ENCODE measurements around the gene GABBR2.

Gene GABBR2

DNA sequence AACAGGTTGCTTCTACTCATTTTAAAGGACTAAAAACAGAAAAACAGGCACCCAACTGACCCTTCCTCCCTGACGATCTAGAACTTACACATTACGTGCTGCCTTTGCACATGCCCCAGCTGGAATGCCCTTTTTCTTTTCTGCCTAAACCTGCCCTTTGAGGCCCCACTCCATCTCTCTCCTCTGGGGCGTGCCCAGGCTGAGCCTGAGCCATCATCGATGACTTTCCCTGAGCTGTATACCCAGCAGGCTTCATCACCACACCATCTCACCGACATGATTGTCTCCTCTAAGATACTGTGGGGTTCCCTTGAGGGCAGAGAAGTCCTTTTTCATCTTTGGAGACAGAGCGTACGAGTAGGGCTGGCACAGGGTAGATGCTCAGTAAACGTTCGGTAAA, 24.1 kb upstream of the GABBR2 start:
- POLR2A ChIA-PET (ENCODE audit: low non-redundant PET): interaction anchor here (0.6 kb wide), 1 partner anchor 1809 kb away, joined by 4 read pairs; no protein-coding TSS in a partner anchor
- DNase-seq (ENCODE audit: low spot score): peak; percentile 23
- no peak overlapping the region for H3K27ac ChIP-seq
- CTCF ChIA-PET: interaction anchor here (0.6 kb wide), 1 partner anchor 1010 kb away, joined by 3 read pairs; no protein-coding TSS in a partner anchor
- TF ChIP-seq, protein P1, sequence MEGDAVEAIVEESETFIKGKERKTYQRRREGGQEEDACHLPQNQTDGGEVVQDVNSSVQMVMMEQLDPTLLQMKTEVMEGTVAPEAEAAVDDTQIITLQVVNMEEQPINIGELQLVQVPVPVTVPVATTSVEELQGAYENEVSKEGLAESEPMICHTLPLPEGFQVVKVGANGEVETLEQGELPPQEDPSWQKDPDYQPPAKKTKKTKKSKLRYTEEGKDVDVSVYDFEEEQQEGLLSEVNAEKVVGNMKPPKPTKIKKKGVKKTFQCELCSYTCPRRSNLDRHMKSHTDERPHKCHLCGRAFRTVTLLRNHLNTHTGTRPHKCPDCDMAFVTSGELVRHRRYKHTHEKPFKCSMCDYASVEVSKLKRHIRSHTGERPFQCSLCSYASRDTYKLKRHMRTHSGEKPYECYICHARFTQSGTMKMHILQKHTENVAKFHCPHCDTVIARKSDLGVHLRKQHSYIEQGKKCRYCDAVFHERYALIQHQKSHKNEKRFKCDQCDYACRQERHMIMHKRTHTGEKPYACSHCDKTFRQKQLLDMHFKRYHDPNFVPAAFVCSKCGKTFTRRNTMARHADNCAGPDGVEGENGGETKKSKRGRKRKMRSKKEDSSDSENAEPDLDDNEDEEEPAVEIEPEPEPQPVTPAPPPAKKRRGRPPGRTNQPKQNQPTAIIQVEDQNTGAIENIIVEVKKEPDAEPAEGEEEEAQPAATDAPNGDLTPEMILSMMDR (conservative IDR thresholded peaks at IDR 0.05; ENCODE audit: low read depth): no peak

DNA sequence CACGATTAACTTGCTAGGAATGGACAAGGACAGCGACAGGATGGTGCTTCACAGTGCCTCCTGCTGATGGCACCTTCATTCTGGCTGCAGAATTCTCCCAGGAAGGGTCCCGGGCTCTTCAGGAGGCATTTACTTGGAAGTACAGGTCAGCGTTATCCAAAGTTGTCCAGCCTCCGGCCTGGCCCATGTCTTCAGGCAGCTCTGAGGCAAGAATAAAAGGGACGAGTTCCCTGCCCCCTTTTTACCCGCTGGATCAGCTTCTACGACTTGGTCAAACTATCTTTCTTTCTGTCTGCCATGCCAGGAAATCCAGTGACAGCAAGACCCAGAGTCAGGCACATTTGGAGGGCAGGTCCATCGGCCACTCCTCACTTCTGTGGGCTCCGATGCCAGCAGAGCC, 23.4 kb upstream of the GABBR2 start:
- ChIA-PET POLR2A (ENCODE audit: low non-redundant PET) (no interaction called here), CTCF (interaction anchor here (0.6 kb wide), 1 partner anchor 417 kb away, joined by 3 read pairs; no protein-coding TSS in a partner anchor)
- H3K27ac ChIP-seq: no peak overlapping the region
- no peak for DNase-seq (ENCODE audit: low spot score)
- TF ChIP-seq, protein P1 (conservative IDR thresholded peaks at IDR 0.05; ENCODE audit: low read depth): no peak

DNA sequence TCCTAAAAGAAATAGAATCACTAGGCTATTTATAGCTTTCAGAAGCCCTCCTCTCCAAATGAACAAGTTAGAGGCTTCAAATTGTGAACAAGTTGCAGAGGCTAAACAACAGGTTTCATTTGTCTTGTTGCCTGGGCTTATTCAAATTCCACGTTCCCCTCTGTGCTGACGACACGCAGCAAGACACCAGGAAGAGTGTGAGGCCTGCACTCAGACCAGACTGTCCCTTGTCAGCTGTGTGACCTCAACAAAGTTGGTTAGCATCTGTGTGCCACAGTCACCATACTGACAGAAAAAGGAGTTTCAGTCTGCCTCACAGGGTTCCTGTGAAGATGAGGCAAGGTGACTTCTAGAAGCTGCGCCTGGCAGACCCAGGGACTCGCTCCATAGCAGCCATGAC, 22.1 kb upstream of the GABBR2 start:
- ChIA-PET POLR2A (ENCODE audit: low non-redundant PET) (no interaction called here), CTCF (interaction anchor here (0.8 kb wide), 1 partner anchor 10 kb away, joined by 3 read pairs; no protein-coding TSS in a partner anchor)
- no peak for DNase-seq (ENCODE audit: low spot score)
- H3K27ac ChIP-seq: no peak overlapping the region
- TF ChIP-seq, protein P1 (conservative IDR thresholded peaks at IDR 0.05; ENCODE audit: low read depth): no peak

- POLR2A ChIA-PET (ENCODE audit: low non-redundant PET): no interaction called here
- DNase-seq (ENCODE audit: low spot score): no peak
- H3K27ac ChIP-seq: no peak overlapping the region
- TF ChIP-seq, protein P1 (conservative IDR thresholded peaks at IDR 0.05; ENCODE audit: low read depth): no peak
- CTCF ChIA-PET: no interaction called here
Observed at GRCh38 chr9:98728500-98728899, 19.8 kb upstream of the GABBR2 start.

- CTCF ChIA-PET: no interaction called here
- POLR2A ChIA-PET (ENCODE audit: low non-redundant PET): no interaction called here
- H3K27ac ChIP-seq: no peak overlapping the region
- TF ChIP-seq, protein P1 (conservative IDR thresholded peaks at IDR 0.05; ENCODE audit: low read depth): no peak
- DNase-seq (ENCODE audit: low spot score): no peak
Observed at GRCh38 chr9:98727428-98727827, 18.7 kb upstream of the GABBR2 start.

DNA sequence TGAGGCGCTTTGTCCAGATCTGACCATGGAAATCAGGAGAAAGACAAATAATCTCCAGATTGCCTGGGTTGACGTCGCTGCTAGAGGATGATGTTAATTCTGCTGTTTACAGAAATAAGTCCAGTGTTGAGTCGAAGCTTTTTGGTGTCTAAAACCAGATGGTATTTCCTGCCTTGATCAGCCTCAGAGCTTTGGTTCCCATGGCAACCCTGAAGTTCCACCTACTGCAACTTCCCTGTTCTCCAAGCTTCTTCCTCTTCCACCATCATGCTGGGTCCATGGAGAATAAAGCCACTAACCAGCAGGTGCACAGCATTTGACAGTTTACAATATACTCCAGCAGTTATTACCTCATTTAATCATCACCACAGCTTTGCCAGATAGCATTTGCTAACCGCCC, 18.0 kb upstream of the GABBR2 start:
- no peak for DNase-seq (ENCODE audit: low spot score)
- CTCF ChIA-PET: no interaction called here

More for the DNA sequence above, 18.0 kb upstream of the GABBR2 start:
- POLR2A ChIA-PET (ENCODE audit: low non-redundant PET): no interaction called here
- TF ChIP-seq, protein P1 (conservative IDR thresholded peaks at IDR 0.05; ENCODE audit: low read depth): no peak
- H3K27ac ChIP-seq: no peak overlapping the region

Measured in RWPE1 (cell line).